Cardiac muscle cell (in vitro differentiated cells and primary cell): ENCODE data around the gene FGF5. TPM values are rescaled to one million over a fixed set of nuclear protein-coding genes. Genes with fewer than 3 reads are reported as not detected.

Source experiments
- DNase-seq, 2 donors: peaks; one replicate each; pipeline versions ENCODE4 v3.0.0 to v3.0.0-alpha.2; 2010 to 2017; ENCODE audit warnings: low read depth in 1 of 2, low spot score in 1 of 2
- H3K27ac ChIP-seq: fragments of 200-600 bp; sonication (generic); 2 replicates; pipeline ENCODE4 v1.5.1; 2016
- H3K27me3 ChIP-seq: fragments of 200-600 bp; sonication (generic); 2 replicates; pipeline ENCODE4 v1.6.0; 2016; ENCODE audit warnings: control low read depth
- H3K36me3 ChIP-seq: fragments of 200-600 bp; sonication (generic); 2 replicates; pipeline ENCODE4 v1.5.1; 2016; ENCODE audit warnings: control low read depth
- H3K4me1 ChIP-seq: fragments of 200-600 bp; sonication (generic); 2 replicates; pipeline ENCODE4 v1.8.1; 2017; ENCODE audit warnings: low read depth, mild to moderate bottlenecking, mixed run types
- H3K4me3 ChIP-seq: fragments of 200-600 bp; sonication (generic); 2 replicates; pipeline ENCODE4 v1.5.1; 2016; ENCODE audit warnings: mild to moderate bottlenecking
- H3K9me3 ChIP-seq: fragments of 200-600 bp; sonication (generic); 2 replicates; pipeline ENCODE4 v1.5.1; 2017; ENCODE audit warnings: low read depth, mild to moderate bottlenecking, control low read depth
- polyA plus RNA-seq: library from polyadenylated mRNA; unstranded; fragments of >200 nt; fragmentation: Nextera tagmentation; extraction: Ambion mirVana; gene quantifications from 2 replicates; pipeline ENCODE4 v1.2.1, GENCODE V29; 2016
- total RNA-seq: library from RNA; depleted of rRNA; stranded (reverse); fragments of >200 nt; gene quantifications from 2 replicates; pipeline ENCODE4 v1.2.3, GENCODE V29; 2016
- TF ChIP-seq, protein P1 (sequence below): IDR thresholded peaks from 2 replicates; pipeline ENCODE4 v1.5.1; 2012; ENCODE audit warnings: low read depth, mild to moderate bottlenecking, low read length

The FGF5 gene
- total and polyA plus RNA-seq, 2 experiments from 2014 or later, result 0.21 to 2.0 TPM

- H3K4me3 ChIP-seq, result no peak overlapping the region
- peaks cover 9% of the 10 kb centered on the region for H3K4me1 ChIP-seq
- no peaks in the 10 kb centered on the region for H3K36me3 ChIP-seq
- H3K27ac ChIP-seq, result no peak overlapping the region
- no peaks in the 10 kb centered on the region for H3K9me3 ChIP-seq
- TF ChIP-seq, protein P1, sequence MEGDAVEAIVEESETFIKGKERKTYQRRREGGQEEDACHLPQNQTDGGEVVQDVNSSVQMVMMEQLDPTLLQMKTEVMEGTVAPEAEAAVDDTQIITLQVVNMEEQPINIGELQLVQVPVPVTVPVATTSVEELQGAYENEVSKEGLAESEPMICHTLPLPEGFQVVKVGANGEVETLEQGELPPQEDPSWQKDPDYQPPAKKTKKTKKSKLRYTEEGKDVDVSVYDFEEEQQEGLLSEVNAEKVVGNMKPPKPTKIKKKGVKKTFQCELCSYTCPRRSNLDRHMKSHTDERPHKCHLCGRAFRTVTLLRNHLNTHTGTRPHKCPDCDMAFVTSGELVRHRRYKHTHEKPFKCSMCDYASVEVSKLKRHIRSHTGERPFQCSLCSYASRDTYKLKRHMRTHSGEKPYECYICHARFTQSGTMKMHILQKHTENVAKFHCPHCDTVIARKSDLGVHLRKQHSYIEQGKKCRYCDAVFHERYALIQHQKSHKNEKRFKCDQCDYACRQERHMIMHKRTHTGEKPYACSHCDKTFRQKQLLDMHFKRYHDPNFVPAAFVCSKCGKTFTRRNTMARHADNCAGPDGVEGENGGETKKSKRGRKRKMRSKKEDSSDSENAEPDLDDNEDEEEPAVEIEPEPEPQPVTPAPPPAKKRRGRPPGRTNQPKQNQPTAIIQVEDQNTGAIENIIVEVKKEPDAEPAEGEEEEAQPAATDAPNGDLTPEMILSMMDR, result no peak
- peaks cover 57% of the 10 kb centered on the region for H3K27me3 ChIP-seq
- DNase-seq, result no peak
Observed at GRCh38 chr4:80259817-80260216, 6.6 kb upstream of the FGF5 start.

- H3K4me1 ChIP-seq, result peaks cover 13% of the 10 kb centered on the region
- H3K9me3 ChIP-seq, result no peaks in the 10 kb centered on the region
- no peak overlapping the region for H3K27ac ChIP-seq
- H3K36me3 ChIP-seq, result no peaks in the 10 kb centered on the region
- DNase-seq, result no peak
- peaks cover 57% of the 10 kb centered on the region for H3K27me3 ChIP-seq
- H3K4me3 ChIP-seq, result no peak overlapping the region
- TF ChIP-seq, protein P1, result no peak
Observed at GRCh38 chr4:80261989-80262600, 4.4 kb upstream of the FGF5 start.

DNA sequence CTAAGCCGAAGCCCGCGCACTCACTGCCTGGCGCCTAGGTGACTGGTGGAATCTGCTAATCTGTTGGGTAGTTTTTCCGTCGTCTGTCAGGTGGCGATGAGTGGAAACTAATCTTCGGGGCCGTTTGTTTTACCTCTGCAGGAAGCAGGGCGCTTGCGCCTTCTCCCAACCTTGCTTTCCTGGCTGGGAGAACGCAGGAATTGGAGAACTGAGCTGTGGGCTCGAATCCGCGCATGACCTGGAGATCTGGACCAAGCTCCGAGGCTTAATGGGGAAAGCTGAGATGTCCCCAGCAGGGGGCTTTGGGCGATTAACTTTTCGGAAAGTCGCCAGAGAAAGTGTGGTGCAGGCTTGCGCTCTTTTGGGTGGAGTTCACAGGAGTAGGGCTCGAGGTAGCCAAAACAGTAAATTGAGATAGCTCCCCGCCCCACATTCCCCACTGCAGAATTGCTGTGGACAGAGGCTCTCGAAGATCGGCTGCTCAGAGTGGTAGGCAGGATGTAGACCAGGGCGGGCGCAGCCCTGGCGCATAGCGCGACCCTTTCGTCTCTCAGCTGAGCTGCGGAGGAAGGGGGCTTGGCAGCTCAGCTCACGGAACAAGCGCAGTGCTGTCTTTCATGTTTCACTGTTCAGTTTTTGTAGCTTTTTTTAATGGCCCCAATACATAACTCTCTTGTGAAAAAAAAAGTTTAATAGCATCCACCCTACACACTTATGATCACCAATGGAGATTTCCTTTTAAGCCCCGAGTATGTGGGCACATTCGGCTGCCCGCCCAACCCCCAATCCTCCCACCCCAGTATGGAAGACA lies 2.7 kb upstream of the FGF5 start:
- no peaks in the 10 kb centered on the region for H3K9me3 ChIP-seq
- no peaks in the 10 kb centered on the region for H3K36me3 ChIP-seq
- TF ChIP-seq, protein P1, result peak; percentile 19
- H3K27me3 ChIP-seq, result peaks cover 72% of the 10 kb centered on the region
- peak; percentile 15 to 27 for DNase-seq
- peaks cover 11% of the 10 kb centered on the region for H3K4me1 ChIP-seq
- no peak overlapping the region for H3K4me3 ChIP-seq
- no peak overlapping the region for H3K27ac ChIP-seq

DNA sequence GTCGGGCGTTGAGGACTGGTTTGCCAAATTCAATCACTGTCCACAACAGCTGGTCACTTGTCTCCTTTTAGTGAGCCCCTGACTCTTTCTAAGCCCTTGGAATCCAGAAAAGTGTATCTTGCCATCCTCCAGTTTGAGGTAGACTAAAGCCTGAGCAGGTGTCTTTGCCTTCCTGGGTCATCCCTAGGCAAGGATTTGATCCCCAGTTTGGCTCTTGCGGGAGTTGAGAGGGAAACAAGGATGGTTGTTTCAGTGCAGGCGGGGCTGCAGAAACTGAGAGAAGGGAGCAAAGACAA lies 2.2 kb upstream of the FGF5 start:
- no peak overlapping the region for H3K27ac ChIP-seq
- no peak overlapping the region for H3K4me3 ChIP-seq
- TF ChIP-seq, protein P1, result no peak
- no peaks in the 10 kb centered on the region for H3K9me3 ChIP-seq
- peaks cover 10% of the 10 kb centered on the region for H3K4me1 ChIP-seq
- H3K36me3 ChIP-seq, result no peaks in the 10 kb centered on the region
- peaks cover 76% of the 10 kb centered on the region for H3K27me3 ChIP-seq
- no peak for DNase-seq

DNA sequence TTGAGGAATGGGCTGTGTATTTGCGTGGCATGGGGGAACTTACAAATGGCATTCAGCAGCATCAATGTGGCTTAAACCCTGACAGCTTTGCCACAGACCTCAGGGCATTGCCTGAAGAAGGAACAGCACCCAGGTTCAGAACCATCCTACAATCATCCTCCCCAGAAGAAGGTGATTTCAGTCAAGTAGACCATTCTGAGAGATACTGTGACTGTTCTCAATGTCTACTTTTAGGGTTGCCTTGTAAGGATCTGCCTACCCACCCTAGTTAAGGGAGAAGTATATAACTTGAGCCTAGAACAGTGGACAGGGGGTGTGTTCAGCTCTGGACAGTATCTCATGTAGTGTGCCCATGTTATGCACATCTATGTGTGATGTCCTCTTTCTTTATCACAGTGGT lies 1.6 kb upstream of the FGF5 start:
- Histone ChIP-seq H3K36me3 (no peaks in the 10 kb centered on the region), H3K4me1 (peaks cover 10% of the 10 kb centered on the region), H3K27ac (no peak overlapping the region), H3K4me3 (no peak overlapping the region), H3K27me3 (peaks cover 76% of the 10 kb centered on the region), H3K9me3 (no peaks in the 10 kb centered on the region)
- DNase-seq, result no peak
- TF ChIP-seq, protein P1, result no peak
